MM.1S (cell line): ENCODE data around the gene KRT81.

ENCODE experiments used
- DNase-seq: peaks from one replicate; pipeline ENCODE4 v3.0.0-alpha.2; 2015
- H2AFZ ChIP-seq: fragments of 300-600 bp; sonication (generic); 2 replicates; pipeline ENCODE4 v1.6.0; 2016; ENCODE audit warnings: antibody characterized with exemption, low read length
- H3F3A ChIP-seq: fragments of 300-600 bp; sonication (generic); 2 replicates; pipeline ENCODE4 v1.6.1; 2016; ENCODE audit warnings: mild to moderate bottlenecking, antibody characterized with exemption, low read length, moderate library complexity, mixed read lengths; ENCODE audit not compliant: insufficient read depth
- H3K27ac ChIP-seq: fragments of 300-600 bp; sonication (generic); 2 replicates; pipeline ENCODE4 v1.5.1; 2016; ENCODE audit warnings: mild to moderate bottlenecking, low read length
- H3K27me3 ChIP-seq: fragments of 300-600 bp; sonication (generic); replicated peaks from 2 replicates; pipeline ENCODE4 v1.6.0; 2016; ENCODE audit warnings: low read length; ENCODE audit not compliant: insufficient read depth
- H3K36me3 ChIP-seq: fragments of 300-600 bp; sonication (generic); replicated peaks from 2 replicates; pipeline ENCODE4 v1.6.1; 2016; ENCODE audit warnings: mild to moderate bottlenecking, low read length, mixed read lengths; ENCODE audit not compliant: insufficient read depth
- H3K4me1 ChIP-seq: fragments of 300-600 bp; sonication (generic); 2 replicates; pipeline ENCODE4 v1.6.1; 2016; ENCODE audit warnings: low read length, mixed read lengths
- H3K4me2 ChIP-seq: fragments of 300-600 bp; sonication (generic); 2 replicates; pipeline ENCODE4 v1.6.0; 2016; ENCODE audit warnings: low read depth, low read length
- H3K4me3 ChIP-seq: fragments of 300-600 bp; sonication (generic); 2 replicates; pipeline ENCODE4 v1.5.1; 2016; ENCODE audit warnings: low read length, mixed read lengths
- H3K79me2 ChIP-seq: fragments of 300-600 bp; sonication (generic); 2 replicates; pipeline ENCODE4 v1.6.1; 2016; ENCODE audit warnings: mixed run types, low read length, mixed read lengths
- H3K9ac ChIP-seq: fragments of 300-600 bp; sonication (generic); 2 replicates; pipeline ENCODE4 v1.6.1; 2016; ENCODE audit warnings: low read length, mixed read lengths
- H3K9me2 ChIP-seq: fragments of 300-600 bp; sonication (generic); replicated peaks from 2 replicates; pipeline ENCODE4 v1.6.1; 2016; ENCODE audit warnings: mild to moderate bottlenecking, low read length, mixed read lengths; ENCODE audit not compliant: insufficient read depth
- H3K9me3 ChIP-seq: fragments of 300-600 bp; sonication (generic); replicated peaks from 2 replicates; pipeline ENCODE4 v1.6.1; 2016; ENCODE audit warnings: mild to moderate bottlenecking, low read length, mixed read lengths; ENCODE audit not compliant: insufficient read depth
- H4K20me1 ChIP-seq: fragments of 300-600 bp; sonication (generic); 2 replicates; pipeline ENCODE4 v1.6.1; 2016; ENCODE audit warnings: mild to moderate bottlenecking, low read length, moderate library complexity, mixed read lengths; ENCODE audit not compliant: insufficient read depth
- CTCF ChIP-seq: fragments of 300-600 bp; sonication (generic); IDR thresholded peaks from 2 replicates; pipeline ENCODE4 v1.5.1; 2016; ENCODE audit warnings: antibody characterized with exemption, low read length, mixed read lengths
- EZH2 ChIP-seq: fragments of 300-600 bp; sonication (generic); optimal IDR thresholded peaks from 2 replicates; pipeline ENCODE3; 2017; ENCODE audit warnings: low read depth, mild to moderate bottlenecking, antibody characterized with exemption, low read length, mixed read lengths
- EZH2phosphoT487 ChIP-seq: fragments of 300-600 bp; sonication (generic); IDR thresholded peaks from 2 replicates; pipeline ENCODE4 v1.6.1; 2018; ENCODE audit warnings: antibody characterized with exemption, low read length

Gene KRT81

GRCh38 chr12:52324153-52324444 is 32.8 kb upstream of the KRT81 start:
- Histone ChIP-seq H3K9ac (no peak overlapping the region), H3K9me2 (no peaks in the 10 kb centered on the region), H3K79me2 (no peaks in the 10 kb centered on the region), H3F3A (no peaks in the 10 kb centered on the region), H3K27ac (no peak overlapping the region), H4K20me1 (no peaks in the 10 kb centered on the region), H3K27me3 (peaks cover 60% of the 10 kb centered on the region), H3K4me3 (no peak overlapping the region), H3K9me3 (no peaks in the 10 kb centered on the region), H3K4me1 (peaks cover 6% of the 10 kb centered on the region), H3K36me3 (no peaks in the 10 kb centered on the region), H2AFZ (no peak overlapping the region), H3K4me2 (no peak overlapping the region)
- no peak for DNase-seq
- TF ChIP-seq EZH2 = no peak
- no peak for TF ChIP-seq CTCF
- TF ChIP-seq EZH2phosphoT487 = no peak

- H3K9me3 ChIP-seq = no peaks in the 10 kb centered on the region
- H3K27me3 ChIP-seq = peaks cover 65% of the 10 kb centered on the region
- no peak overlapping the region for H3K4me3 ChIP-seq
These were observed 32.2 kb upstream of the KRT81 start for GRCh38 chr12:52323416-52324152.

GRCh38 chr12:52323001-52323400 is 31.7 kb upstream of the KRT81 start:
- DNase-seq = no peak
- Histone ChIP-seq H3K27ac (no peak overlapping the region), H3K36me3 (no peaks in the 10 kb centered on the region), H3K9ac (no peak overlapping the region), H3K27me3 (peaks cover 71% of the 10 kb centered on the region), H3K79me2 (no peaks in the 10 kb centered on the region), H3K4me2 (no peak overlapping the region), H2AFZ (no peak overlapping the region), H3K9me3 (no peaks in the 10 kb centered on the region), H3F3A (no peaks in the 10 kb centered on the region), H4K20me1 (no peaks in the 10 kb centered on the region), H3K4me1 (peaks cover 4% of the 10 kb centered on the region), H3K4me3 (no peak overlapping the region), H3K9me2 (no peaks in the 10 kb centered on the region)
- TF ChIP-seq CTCF = no peak

More at GRCh38 chr12:52323416-52324152, 32.2 kb upstream of the KRT81 start:
- no peaks in the 10 kb centered on the region for H4K20me1 ChIP-seq
- no peaks in the 10 kb centered on the region for H3K79me2 ChIP-seq
- no peaks in the 10 kb centered on the region for H3K36me3 ChIP-seq
- H3K9me2 ChIP-seq = no peaks in the 10 kb centered on the region
- no peak overlapping the region for H2AFZ ChIP-seq
- H3K9ac ChIP-seq = no peak overlapping the region
- H3K4me2 ChIP-seq = no peak overlapping the region
- no peaks in the 10 kb centered on the region for H3F3A ChIP-seq
- peaks cover 6% of the 10 kb centered on the region for H3K4me1 ChIP-seq
- no peak overlapping the region for H3K27ac ChIP-seq
- TF ChIP-seq EZH2 = no peak
- no peak for TF ChIP-seq EZH2phosphoT487
- TF ChIP-seq CTCF = no peak
- DNase-seq = no peak
